ENCODE measurements around the gene UBR2. TPM values are rescaled to one million over a fixed set of nuclear protein-coding genes. Genes with fewer than 3 reads are reported as not detected.

UBR2 gene
- total and polyA plus RNA-seq, 2 of the 13 experiments (the other 11 are each of a cell fraction or from before 2014, with no cell fraction given): 17.6 to 29.3 TPM

- TF ChIP-seq SSRP1 (CRISPR knock-in tag; IDR thresholded peaks at IDR 0.05): no peak; the same call in 1 of the 2 replicates
- TF ChIP-seq RARG (CRISPR knock-in tag; IDR thresholded peaks at IDR 0.05; ENCODE audit: low read depth): no peak
- TF ChIP-seq HIC2 (CRISPR knock-in tag; IDR thresholded peaks at IDR 0.05; ENCODE audit: low read depth): no peak
- no peak for TF ChIP-seq ZFP90 (CRISPR knock-in tag; IDR thresholded peaks at IDR 0.05; ENCODE audit: borderline replicate concordance)
- no peak for TF ChIP-seq PBX3 (CRISPR knock-in tag; IDR thresholded peaks at IDR 0.05; ENCODE audit: borderline replicate concordance)
- no peak for TF ChIP-seq ZNF136 (CRISPR knock-in tag; IDR thresholded peaks at IDR 0.05; ENCODE audit: low read depth)
- no peak; the same call in none of the 2 replicates for TF ChIP-seq FOXC1 (CRISPR knock-in tag; IDR thresholded peaks at IDR 0.05; ENCODE audit: borderline replicate concordance)
- no peak for TF ChIP-seq ZIK1 (CRISPR knock-in tag; IDR thresholded peaks at IDR 0.05; ENCODE audit: borderline replicate concordance, low read depth)
- no peak for TF ChIP-seq ZNF512B (CRISPR knock-in tag; IDR thresholded peaks at IDR 0.05; ENCODE audit: borderline replicate concordance)
- TF ChIP-seq MED1 (CRISPR knock-in tag; IDR thresholded peaks at IDR 0.05): no peak
- TF ChIP-seq KLF13 (CRISPR knock-in tag; IDR thresholded peaks at IDR 0.05): no peak
- TF ChIP-seq NFYC (CRISPR knock-in tag; IDR thresholded peaks at IDR 0.05): no peak
- TF ChIP-seq STAT5B (CRISPR knock-in tag; IDR thresholded peaks at IDR 0.05): no peak
- no peak for TF ChIP-seq KDM6A (CRISPR knock-in tag; IDR thresholded peaks at IDR 0.05; ENCODE audit: low read depth)
- no peak for TF ChIP-seq JUN (CRISPR knock-in tag; IDR thresholded peaks at IDR 0.05)
- TF ChIP-seq CAMTA2 (CRISPR knock-in tag; IDR thresholded peaks at IDR 0.05; ENCODE audit: borderline replicate concordance): 0 out of 2 replicates have a peak, but pooled peaks have one; percentile 41
- no peak for TF ChIP-seq ZNF17 (CRISPR knock-in tag; IDR thresholded peaks at IDR 0.05)
- peak; percentile 79; the same call in 1 of the 2 replicates for TF ChIP-seq ZFP91 (CRISPR knock-in tag; IDR thresholded peaks at IDR 0.05; ENCODE audit: borderline replicate concordance)
- TF ChIP-seq ZNF468 (CRISPR knock-in tag; IDR thresholded peaks at IDR 0.05): no peak
- no peak for TF ChIP-seq ZNF761 (CRISPR knock-in tag; conservative IDR thresholded peaks at IDR 0.05)
Measured at GRCh38 chr6:42547407-42548329, 16.2 kb upstream of the UBR2 start (continued).
